Raji (cell line): ENCODE measurements around the gene ZNF423.

Experiments used
- POLR2A ChIP-seq: IDR thresholded peaks from 2 replicates; pipeline ENCODE4 v1.6.1; 2011; ENCODE audit warnings: low read depth, low read length, control low read depth; ENCODE audit not compliant: insufficient read depth

Gene ZNF423

DNA sequence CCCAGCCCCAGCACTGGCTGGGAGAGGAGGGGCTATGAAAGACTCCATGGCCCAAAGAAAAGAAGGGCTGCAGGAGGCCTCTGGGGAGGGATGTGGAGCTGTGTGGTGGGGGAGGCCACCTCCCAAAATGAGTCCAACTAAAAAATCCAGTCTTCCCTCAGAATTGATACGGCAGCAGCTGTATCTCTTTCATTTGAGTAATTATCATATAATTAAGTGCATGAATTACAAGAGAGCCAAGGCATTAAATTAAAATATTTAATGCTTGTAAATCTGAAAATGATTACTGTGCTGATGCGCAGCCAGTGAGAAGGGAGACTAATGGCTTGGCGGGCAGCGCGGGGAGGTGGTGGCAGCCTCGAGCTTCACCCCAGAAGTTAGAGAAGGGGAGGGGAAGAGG lies 289.5 kb downstream of the ZNF423 start:
- TF ChIP-seq POLR2A: no peak

DNA sequence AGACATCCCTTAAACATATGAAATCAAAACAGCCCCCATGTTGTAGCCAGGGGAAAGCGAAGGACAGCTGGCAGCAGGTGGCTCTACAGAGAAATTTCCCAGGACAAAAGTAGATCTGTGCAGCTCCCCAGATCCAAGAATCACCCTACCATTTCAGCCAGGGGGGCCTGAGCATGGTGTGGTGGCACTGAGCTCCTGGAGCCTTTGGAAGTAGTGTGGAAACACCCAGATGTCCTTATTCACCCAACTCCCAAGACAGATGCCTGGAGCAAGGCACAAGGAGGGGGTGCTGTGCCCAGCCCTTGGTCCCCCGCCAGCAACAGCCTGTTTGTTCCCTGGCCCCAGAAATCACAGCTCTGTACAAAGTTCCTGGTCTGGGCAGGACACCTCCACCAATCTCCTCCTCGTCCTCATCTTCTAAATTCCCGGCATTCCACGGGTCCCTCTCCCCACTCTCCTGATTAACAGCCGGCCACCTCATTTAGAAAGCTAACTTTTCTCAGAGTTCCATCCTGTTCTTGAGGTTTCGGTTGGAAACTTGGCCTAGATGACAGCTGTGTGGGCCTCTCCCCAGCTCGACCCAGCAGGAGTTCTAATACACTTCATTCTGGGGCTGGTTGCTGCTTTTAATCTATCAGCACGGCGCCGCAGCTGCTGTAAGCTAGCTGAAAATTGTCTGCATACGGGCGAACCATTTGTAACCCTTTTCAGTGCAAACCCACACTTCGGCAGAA lies 291.2 kb downstream of the ZNF423 start:
- TF ChIP-seq POLR2A: no peak

DNA sequence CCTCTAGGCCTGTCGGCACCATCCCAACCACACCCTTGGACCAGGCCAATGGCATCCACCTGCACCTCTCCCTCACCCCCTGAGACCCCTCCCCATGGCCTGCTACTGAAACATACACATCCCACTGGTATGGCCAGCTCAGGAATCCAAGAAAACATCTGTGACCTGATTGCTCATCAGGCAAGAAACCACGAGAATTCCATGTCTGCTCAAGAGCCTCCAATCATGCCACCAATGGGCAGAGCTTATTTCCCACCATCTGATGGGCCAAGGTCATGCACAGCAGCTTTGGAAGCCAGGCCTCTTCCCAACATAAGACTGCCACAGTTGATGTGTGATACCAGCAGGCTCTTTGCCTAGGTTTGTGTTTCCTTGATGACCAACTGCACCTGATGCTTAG lies 292.2 kb downstream of the ZNF423 start:
- no peak for TF ChIP-seq POLR2A

DNA sequence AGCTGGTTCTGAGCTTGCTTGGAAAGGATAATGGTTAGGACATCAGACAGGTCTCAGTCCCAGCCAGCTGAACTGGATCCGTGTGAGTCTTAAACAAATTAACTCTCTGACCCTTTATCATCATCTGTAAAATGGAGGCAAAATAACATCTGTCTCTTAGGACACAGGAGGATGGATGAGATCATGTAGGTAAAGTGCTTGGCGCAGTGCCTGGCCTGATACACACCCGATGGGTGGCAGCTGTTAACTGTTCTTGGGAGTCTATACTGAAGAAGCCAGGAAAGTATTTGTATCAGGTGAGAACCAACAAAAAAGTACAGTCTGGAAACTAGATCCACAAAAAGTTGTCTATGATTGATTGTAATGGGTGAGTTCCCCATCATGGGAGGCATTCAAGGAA lies 293.7 kb downstream of the ZNF423 start:
- TF ChIP-seq POLR2A: no peak

DNA sequence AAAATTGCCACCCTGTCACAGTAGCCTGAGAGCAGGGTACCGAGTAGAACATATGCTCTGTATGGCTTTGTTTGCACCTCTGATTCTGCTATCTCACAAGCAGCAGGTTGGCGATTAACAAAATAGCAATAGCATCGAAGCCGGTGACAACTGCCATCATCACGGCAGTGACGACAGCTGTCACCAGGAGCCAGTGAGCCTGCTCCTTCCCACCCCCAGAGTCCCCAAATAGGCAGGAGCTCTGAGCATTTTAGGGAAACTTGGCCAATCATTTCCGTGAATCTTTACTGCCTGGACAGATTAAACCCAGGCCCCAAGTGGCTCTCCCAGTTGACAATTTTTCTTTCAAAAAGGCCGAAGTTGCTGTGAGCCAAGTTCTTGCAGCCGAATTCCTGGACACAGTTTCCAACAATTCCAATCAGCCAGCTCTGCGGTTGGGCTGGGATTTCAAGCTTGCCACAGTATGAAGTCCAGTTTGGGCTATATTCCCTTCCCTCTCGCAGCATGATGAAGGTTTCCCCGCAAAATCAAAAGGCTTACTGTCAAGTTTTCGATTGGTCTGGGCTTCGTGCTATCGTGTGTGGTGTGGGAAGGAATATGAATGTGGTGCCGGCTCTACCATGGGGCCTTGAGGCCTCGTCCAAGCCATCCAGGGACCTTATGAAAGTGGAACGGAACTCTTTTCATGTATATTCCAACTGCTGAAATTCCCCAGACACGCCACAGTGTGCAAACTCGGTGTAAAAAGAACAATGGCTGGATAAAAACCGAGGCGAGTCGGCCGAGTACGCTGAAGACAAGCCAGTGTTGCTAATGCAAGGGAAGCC lies 295.7 kb downstream of the ZNF423 start:
- TF ChIP-seq POLR2A: no peak

DNA sequence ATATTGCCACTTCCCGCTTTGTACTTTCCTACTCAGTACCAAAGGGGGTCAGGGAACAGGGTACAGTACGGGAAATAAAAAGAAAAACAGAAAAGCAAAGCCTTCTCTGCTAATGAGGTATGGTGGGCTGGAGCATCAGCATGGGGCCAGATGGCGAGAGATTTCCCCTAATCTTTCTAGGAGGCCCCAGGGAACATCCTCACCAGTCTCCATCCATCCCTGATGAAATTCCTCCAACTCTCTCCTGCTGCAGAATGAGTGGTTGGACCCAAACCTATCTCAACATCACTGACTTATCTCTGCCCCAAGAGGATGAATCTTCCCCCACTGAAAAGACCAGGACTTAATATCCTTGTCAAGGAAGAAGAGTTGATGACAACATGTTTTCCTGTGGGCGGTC lies 296.7 kb downstream of the ZNF423 start:
- TF ChIP-seq POLR2A: no peak

DNA sequence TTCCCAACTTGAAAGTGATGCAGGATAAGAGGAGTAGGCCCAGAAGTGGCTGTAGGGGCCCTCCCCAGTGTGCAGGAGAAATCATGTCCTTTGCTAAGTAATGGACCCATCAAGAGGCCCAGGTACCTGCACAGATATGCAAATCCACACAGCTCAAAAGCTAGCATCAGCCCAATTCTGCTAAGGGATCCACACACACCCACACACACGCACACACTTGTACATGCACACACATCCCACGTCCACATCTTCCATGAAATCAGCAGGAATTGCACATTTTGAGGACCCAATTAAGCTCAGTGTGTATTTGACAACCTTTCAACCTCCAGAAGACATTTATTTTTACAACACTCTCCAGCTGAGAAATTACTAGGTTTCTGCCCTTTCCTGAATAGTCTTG lies 297.5 kb downstream of the ZNF423 start:
- TF ChIP-seq POLR2A: no peak

DNA sequence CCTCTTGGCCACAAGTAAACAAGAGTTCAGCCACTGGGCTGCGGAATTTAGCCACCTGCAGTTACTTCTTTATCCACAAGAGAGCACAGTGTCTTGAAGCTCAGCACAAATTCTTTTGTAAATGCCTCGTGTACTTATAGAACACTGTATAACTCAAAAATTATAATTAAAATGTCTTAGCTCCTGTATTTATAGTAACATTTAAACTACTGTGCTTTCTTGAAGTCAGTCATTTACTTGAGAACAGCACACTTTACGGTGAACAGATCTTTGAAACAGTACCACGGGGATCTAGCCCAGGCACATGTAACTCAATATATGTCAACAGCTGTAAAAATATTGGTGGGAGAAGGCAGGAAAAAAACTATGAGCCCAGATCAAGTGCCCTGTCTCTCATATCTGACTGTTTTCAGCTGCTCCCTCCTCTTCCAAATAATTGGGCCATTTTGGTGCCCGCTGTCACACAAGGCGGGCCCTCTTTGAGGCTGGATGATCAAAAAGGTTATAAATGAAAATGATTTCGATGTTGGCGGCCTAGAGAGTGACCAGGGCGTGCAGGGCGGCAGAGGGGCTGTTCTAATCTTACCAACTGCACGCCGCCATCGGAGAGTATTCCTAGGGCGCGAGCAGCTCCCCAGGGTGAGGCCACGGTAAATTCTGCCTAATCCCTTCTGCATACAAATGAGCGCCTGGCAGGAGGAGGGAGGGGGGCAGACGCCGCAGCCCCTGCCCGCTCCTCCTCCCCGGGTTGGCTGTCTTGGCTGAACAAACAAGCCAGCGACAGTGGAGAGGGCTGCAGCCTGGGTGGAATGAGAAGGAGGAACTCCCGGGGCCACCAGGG lies 299.1 kb downstream of the ZNF423 start:
- no peak for TF ChIP-seq POLR2A

DNA sequence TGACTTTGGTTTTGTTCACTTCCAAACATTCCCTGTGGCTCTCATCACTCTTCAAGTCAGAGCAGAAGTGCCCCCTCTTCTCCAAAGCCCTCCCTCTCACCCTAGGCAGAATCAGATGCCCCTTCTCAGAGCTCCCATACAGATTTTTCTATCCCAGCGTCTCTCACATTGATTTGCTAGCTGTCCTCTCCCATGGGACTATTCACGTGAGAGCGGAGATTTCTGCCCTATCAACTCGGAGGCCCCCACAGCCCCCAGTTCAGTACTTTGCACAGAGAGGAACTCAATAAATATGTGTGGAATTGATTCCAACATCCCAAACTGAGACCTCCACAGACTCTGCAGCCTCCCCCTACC lies 299.7 kb downstream of the ZNF423 start:
- no peak for TF ChIP-seq POLR2A

DNA sequence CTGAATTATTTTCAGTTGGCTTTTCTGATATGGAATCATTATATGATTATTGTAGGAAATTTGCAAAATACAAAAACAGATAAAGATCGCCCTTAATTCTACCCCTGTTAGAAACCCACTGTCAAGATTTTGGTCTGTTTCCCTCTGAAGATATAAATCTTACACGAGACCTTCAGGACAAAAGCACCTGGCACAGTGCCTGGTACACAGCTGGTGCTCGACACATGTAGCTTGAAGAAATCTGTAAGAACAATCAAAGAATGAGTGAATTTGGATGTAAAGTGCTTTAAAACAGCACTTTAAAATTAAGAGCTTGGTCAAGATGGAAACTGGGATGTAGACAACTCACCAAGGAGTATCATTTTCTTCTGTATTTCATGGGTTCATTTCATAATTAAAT lies 301.2 kb downstream of the ZNF423 start:
- no peak for TF ChIP-seq POLR2A

DNA sequence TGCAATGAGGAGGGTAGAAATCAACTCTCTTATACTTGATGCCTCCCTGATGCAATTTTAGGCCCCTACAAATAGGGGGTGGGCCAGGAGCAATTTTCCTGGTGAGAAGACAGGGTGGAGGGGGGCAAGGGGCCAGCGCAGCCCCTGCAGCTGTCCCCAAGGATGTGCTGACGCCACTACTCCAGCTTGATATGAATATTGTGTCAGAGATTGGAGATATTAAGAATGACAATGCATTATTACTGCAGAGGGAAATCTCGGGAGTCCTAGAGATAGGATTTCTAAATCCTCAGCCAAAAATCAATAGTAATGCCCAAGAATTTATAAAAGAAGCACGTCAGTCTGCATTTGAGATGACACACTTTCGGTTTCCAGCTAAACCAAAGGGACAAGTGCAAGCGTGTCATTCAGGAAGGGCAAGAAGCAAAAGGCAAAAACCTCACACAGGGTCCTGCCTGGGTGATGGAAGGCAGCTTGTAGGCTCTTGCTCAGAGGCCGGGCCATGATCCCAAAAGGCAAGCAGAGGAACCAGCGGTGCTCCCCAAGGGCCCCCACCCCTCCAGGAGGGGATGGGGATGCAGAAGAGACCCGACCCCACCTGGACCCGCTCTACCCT lies 303.5 kb downstream of the ZNF423 start:
- TF ChIP-seq POLR2A: no peak

DNA sequence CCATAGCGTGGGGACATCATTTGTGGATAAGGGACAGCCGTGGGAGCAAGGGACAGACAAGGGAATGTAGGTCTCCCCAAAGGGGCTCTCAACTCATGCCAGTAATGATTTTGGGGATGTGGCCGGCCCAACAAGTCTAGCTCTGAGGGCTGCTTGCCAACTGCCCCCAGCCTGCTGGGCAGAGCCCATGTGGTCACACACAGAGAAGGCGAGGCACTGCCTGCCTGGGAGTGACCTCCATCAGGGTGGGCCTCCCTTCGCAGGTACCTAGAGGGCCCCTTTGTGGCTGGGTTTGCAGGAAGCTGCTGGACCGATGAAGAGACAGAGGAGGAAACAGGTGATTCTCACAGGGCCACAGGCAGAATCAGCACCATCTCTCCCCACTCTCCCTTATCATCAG lies 305.2 kb downstream of the ZNF423 start:
- TF ChIP-seq POLR2A: no peak

DNA sequence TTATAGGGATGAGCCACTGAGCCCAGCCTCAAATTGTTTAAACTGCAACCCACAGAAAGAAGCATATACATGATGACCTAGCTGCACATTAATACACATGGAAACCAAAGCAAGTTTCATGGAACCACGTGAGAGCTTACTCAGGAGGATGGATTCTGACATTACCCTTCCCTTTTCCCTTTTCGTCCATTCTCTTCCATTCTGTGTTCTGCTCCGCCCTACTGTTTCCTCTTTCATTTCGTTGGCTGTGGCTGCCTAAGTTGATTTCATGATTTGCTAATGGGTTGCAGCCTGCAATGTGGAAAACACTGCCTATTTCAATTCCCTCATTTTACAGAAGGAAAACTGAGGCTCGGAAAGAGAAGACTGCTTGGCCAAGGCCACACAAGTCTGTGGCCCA lies 305.8 kb downstream of the ZNF423 start:
- no peak for TF ChIP-seq POLR2A

DNA sequence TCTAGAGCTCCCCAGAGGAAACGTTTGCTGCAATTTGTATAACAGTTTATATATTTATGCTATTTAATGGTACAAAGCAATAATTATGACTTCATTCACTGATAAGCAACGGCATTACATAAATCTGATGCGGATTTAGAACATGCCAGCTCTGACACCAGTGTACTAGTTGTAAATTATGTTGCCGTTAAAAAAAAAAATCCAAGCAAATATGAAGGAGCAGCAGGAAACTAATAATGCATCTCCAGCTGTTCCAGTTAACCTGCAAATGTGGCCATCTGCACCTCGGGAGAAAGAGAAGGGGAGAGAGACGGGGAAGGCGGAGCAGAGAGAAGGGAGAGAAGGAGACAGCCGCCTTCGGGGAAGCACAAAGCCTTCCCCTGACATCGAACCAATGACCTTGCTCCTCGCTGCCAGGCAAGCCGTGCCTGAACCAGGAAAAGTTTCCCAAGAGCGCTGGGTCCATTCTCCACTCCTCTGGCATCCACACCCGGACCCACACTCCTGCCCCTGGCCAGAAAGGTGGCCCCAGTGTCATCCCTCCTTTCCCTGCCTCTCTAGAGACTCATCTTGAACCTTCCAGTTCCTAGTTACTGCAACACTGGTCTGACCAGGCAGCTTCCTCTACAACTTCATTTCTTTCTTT lies 307.5 kb downstream of the ZNF423 start:
- no peak for TF ChIP-seq POLR2A

DNA sequence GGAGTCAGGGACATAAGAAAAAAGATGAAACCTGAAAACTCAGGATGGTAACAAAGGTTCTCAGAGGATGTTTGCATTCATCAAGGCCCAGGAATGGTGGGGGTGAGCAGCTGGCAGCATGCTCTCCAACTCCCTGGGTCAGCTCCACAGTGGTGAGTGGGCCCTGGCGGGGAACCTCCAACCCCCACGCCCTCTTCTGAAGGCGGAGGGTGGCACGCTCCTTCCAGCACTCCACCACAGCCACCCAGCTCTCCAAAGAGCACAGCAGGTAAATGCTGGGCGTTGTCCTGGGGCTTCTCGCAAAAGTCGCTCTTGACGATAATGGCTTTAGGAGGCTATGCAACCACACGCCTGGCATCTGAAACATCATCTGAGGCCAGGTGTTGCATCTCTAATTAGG lies 308.5 kb downstream of the ZNF423 start:
- TF ChIP-seq POLR2A: no peak
